Measurements from ENCODE around the gene CTCFL.

DNA sequence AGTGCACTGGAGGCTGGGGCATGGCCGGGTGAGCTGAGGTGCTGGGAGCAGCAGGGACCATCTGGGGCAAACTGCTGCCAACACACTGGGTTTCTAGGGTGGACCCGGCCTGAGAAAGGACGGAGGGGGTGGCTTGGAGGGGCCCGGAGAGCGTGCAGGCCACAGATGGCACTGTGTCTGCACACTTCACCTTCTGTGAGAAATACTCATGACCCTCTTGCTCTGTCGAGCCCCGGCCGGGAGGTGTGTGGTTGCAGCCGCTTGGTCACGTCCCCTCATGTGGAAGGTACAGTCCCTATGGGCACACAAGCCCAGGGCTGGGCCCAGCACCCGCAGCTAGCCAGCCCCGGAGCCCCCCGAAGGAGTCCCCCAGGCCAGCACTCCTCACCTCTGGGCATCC lies 74.0 kb downstream of the CTCFL start:
- TF ChIP-seq, protein P1, sequence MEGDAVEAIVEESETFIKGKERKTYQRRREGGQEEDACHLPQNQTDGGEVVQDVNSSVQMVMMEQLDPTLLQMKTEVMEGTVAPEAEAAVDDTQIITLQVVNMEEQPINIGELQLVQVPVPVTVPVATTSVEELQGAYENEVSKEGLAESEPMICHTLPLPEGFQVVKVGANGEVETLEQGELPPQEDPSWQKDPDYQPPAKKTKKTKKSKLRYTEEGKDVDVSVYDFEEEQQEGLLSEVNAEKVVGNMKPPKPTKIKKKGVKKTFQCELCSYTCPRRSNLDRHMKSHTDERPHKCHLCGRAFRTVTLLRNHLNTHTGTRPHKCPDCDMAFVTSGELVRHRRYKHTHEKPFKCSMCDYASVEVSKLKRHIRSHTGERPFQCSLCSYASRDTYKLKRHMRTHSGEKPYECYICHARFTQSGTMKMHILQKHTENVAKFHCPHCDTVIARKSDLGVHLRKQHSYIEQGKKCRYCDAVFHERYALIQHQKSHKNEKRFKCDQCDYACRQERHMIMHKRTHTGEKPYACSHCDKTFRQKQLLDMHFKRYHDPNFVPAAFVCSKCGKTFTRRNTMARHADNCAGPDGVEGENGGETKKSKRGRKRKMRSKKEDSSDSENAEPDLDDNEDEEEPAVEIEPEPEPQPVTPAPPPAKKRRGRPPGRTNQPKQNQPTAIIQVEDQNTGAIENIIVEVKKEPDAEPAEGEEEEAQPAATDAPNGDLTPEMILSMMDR (conservative IDR thresholded peaks at IDR 0.05; ENCODE audit: low read depth, low read length) = no peak
- TF ChIP-seq EZH2 (IDR thresholded peaks at IDR 0.05; ENCODE audit: borderline replicate concordance, low read depth, low read length, poor library complexity, severe bottlenecking) = no peak

Data from A673 (cell line).